NB4 (cell line): Measurements from ENCODE around the gene OCRL.

Source experiments
- POLR2A ChIP-seq: IDR thresholded peaks from 2 replicates; pipeline ENCODE4 v1.6.1; 2011; ENCODE audit warnings: mild to moderate bottlenecking; ENCODE audit not compliant: insufficient read length; ENCODE audit errors: extremely low read depth
- TF ChIP-seq, protein P1 (sequence below): IDR thresholded peaks from one replicate; pipeline ENCODE4 v1.5.1; 2012; ENCODE audit warnings: low read depth, low read length
- TF ChIP-seq, protein P2 (sequence below): IDR thresholded peaks from 2 replicates; pipeline ENCODE4 v1.6.1; 2011; ENCODE audit warnings: low read depth, low read length

DNA sequence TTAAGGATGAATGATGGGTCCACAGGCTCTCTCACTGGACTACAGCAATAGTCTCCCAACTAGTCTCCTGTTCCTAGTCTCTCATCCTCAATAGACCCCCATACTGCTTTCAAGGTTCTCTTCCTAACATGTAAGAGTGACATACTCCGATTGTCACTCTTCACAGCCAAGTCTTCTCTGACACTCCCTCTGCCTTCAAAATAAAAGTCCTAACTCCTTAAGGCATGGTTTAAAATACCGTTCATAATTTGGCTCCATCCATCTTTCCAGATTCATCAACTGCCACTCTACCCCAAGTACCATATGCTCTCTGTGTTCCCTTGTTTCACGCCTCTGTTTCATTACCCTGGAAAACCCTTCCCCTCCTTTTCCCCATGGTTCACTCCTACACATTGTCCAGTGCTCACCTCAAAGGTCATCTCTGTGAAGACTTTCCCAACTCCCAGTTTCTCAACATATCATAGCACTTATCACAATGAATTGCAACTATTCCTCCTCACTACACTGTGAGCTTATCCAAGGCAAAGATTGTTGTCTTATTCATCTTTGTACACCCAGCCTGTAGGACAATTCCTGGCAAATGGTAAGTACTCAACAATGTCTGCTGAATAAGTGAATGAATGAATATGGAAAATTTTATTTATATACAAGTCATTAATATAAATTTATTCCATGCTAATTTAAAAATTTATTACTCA, 42.8 kb upstream of the OCRL start:
- no peak for TF ChIP-seq POLR2A
- TF ChIP-seq, protein P1, sequence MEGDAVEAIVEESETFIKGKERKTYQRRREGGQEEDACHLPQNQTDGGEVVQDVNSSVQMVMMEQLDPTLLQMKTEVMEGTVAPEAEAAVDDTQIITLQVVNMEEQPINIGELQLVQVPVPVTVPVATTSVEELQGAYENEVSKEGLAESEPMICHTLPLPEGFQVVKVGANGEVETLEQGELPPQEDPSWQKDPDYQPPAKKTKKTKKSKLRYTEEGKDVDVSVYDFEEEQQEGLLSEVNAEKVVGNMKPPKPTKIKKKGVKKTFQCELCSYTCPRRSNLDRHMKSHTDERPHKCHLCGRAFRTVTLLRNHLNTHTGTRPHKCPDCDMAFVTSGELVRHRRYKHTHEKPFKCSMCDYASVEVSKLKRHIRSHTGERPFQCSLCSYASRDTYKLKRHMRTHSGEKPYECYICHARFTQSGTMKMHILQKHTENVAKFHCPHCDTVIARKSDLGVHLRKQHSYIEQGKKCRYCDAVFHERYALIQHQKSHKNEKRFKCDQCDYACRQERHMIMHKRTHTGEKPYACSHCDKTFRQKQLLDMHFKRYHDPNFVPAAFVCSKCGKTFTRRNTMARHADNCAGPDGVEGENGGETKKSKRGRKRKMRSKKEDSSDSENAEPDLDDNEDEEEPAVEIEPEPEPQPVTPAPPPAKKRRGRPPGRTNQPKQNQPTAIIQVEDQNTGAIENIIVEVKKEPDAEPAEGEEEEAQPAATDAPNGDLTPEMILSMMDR = no peak
- TF ChIP-seq, protein P2, sequence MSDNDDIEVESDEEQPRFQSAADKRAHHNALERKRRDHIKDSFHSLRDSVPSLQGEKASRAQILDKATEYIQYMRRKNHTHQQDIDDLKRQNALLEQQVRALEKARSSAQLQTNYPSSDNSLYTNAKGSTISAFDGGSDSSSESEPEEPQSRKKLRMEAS = no peak
